ENCODE measurements around the gene C10orf105. TPM values are rescaled to one million over a fixed set of nuclear protein-coding genes. Genes with fewer than 3 reads are reported as not detected.

C10orf105 gene
- total and polyA plus RNA-seq, 12 donors, result 0.03 to 0.16 (median 0.07) TPM; not detected in 5

- peak overlapping the region in 6 of 10 donors; percentile 86 to 95 (median 89) for H3K27ac ChIP-seq
- H3K27me3 ChIP-seq, result no peaks in the 10 kb centered on the region
- H3K4me1 ChIP-seq, result peaks cover 43 to 99% (median 49%) of the 10 kb centered on the region in 9 donors
- ATAC-seq (no peak), DNase-seq (no peak)
- H3K9me3 ChIP-seq, result peaks cover 0 to 8% (median 0%) of the 10 kb centered on the region in 11 donors
- intact Hi-C loops (cut with DNase I), result no loop called here
- H3K36me3 ChIP-seq, result peaks cover 0 to 12% (median under 1%) of the 10 kb centered on the region in 9 donors
- 84 to 95% methylated on average over 8 of the region's 8 CpGs for WGBS, 2 donors
- no peak overlapping the region for H3K4me3 ChIP-seq
- TF ChIP-seq CTCF (IDR thresholded peaks at IDR 0.05), result no peak
Observed at GRCh38 chr10:71744897-71745663, 25.5 kb upstream of the C10orf105 start.

- WGBS, 2 donors, result 88 to 96% methylated on average over 1 of the region's 1 CpG
- ATAC-seq (no peak), DNase-seq (no peak)
- H3K9me3 ChIP-seq, result peaks cover 0 to 8% (median 0%) of the 10 kb centered on the region in 11 donors
- peaks cover 0 to 8% (median 0%) of the 10 kb centered on the region in 9 donors for H3K36me3 ChIP-seq
- H3K4me3 ChIP-seq, result no peak overlapping the region
- H3K27me3 ChIP-seq, result no peaks in the 10 kb centered on the region
- H3K27ac ChIP-seq, result peak overlapping the region in 1 of 10 donors; percentile 68
- TF ChIP-seq CTCF (IDR thresholded peaks at IDR 0.05), result no peak
- H3K4me1 ChIP-seq, result peaks cover 31 to 99% (median 38%) of the 10 kb centered on the region in 9 donors
- intact Hi-C loops (cut with DNase I), result no loop called here
Observed at GRCh38 chr10:71743866-71744265, 24.3 kb upstream of the C10orf105 start.

GRCh38 chr10:71743089-71743838, 23.7 kb upstream of the C10orf105 start:
- 93 to 95% methylated on average over 4 of the region's 4 CpGs for WGBS, 2 donors
- no peak for TF ChIP-seq CTCF (IDR thresholded peaks at IDR 0.05)
- no peak for DNase-seq

GRCh38 chr10:71742301-71743088, 22.9 kb upstream of the C10orf105 start:
- intact Hi-C loops (cut with DNase I), result no loop called here
- peaks cover 0 to 8% (median 0%) of the 10 kb centered on the region in 11 donors for H3K9me3 ChIP-seq
- H3K36me3 ChIP-seq, result peaks cover 0 to 8% (median 0%) of the 10 kb centered on the region in 9 donors
- no peak for ATAC-seq
- TF ChIP-seq CTCF (IDR thresholded peaks at IDR 0.05), result no peak
- peak overlapping the region in 1 of 10 donors; percentile 68 for H3K27ac ChIP-seq
- DNase-seq, result no peak
- H3K27me3 ChIP-seq, result no peaks in the 10 kb centered on the region
- 93% methylated on average over 10 of the region's 10 CpGs for WGBS, 2 donors
- H3K4me1 ChIP-seq, result peaks cover 17 to 99% (median 24%) of the 10 kb centered on the region in 9 donors
- no peak overlapping the region for H3K4me3 ChIP-seq

More at GRCh38 chr10:71743089-71743838, 23.7 kb upstream of the C10orf105 start:
- Histone ChIP-seq H3K4me3 (no peak overlapping the region), H3K36me3 (peaks cover 0 to 8% (median 0%) of the 10 kb centered on the region in 9 donors), H3K27me3 (no peaks in the 10 kb centered on the region), H3K9me3 (peaks cover 0 to 8% (median 0%) of the 10 kb centered on the region in 11 donors), H3K27ac (peak overlapping the region in 1 of 10 donors; percentile 68), H3K4me1 (peaks cover 25 to 99% (median 32%) of the 10 kb centered on the region in 9 donors)
- intact Hi-C loops (cut with DNase I), result no loop called here
- no peak for ATAC-seq

All from heart right ventricle (tissue), 16 donors.